OCI-LY1 (cell line): ENCODE results near the gene FEV.

ENCODE experiments used
- CTCF ChIP-seq: fragments of 200-600 bp; sonication (generic), shearing (Covaris generic); IDR thresholded peaks from 2 replicates; pipeline ENCODE4 v1.5.1; 2017; ENCODE audit warnings: mild to moderate bottlenecking, antibody characterized with exemption, low read length, moderate library complexity, mixed read lengths
- EZH2 ChIP-seq: fragments of 200-600 bp; sonication (generic), shearing (Covaris generic); IDR thresholded peaks from 2 replicates; pipeline ENCODE4 v1.8.0; 2017; ENCODE audit warnings: borderline replicate concordance, mixed run types, mild to moderate bottlenecking, antibody characterized with exemption, low read length, moderate library complexity, mixed read lengths

DNA sequence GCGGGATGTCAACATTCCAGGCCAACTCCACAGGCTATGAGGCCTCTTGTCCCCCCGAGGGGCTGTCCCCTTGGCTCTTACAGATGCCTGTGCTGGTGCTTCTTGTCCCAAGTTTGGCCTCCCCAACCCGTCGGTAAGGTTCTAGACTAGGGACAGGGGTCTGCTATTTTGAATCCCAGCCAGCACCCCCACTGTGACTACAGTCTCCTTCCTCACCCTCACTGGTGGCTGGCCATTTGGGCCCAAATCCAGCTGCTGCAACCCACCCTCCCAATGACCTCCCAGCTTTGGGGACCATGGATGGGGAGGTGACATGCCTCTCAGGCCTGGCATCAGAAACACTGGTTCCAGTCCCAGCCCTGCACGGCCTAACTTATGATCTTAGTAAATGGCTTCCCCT lies 37.6 kb upstream of the FEV start:
- TF ChIP-seq CTCF (no peak), EZH2 (no peak)
